Pancreas (tissue), 10 donors: ENCODE measurements around the gene SLC25A44. TPM values are rescaled to one million over a fixed set of nuclear protein-coding genes. Genes with fewer than 3 reads are reported as not detected.

Source experiments
- ATAC-seq, 4 donors: fragments of 200-7000 bp; cut with Tn5 transposase; one replicate each; pipeline versions ENCODE4 v1.8.0 to v1.9.1; 2020; ENCODE audit warnings: mild to moderate bottlenecking in 4 of 4, moderate library complexity in 4 of 4
- DNase-seq, 6 donors: peaks; one replicate each; pipeline ENCODE4 v3.0.0-alpha.2; 2020
- FAIRE-seq: peaks from 2 replicates; lab custom pipeline; 2012; peaks lifted over from hg19 to GRCh38; lab: Jason Lieb, UNC
- H3K27ac ChIP-seq, 4 donors: fragments of 200-600 bp; sonication (generic); 1 replicate in 3 of 4; 2 replicates in 1 of 4; pipeline versions ENCODE4 v1.5.0 to v1.8.0; 2020
- H3K27me3 ChIP-seq, 4 donors: fragments of 200-600 bp; one replicate each; pipeline ENCODE4 v1.8.0; 2021
- H3K36me3 ChIP-seq, 3 donors: fragments of 200-600 bp; sonication (generic) in 1 of 3; one replicate each; pipeline versions ENCODE4 v1.5.0 to v1.8.0; 2020 to 2021
- H3K4me1 ChIP-seq, 3 donors: fragments of 200-600 bp; one replicate each; pipeline ENCODE4 v1.8.0; 2021
- H3K4me3 ChIP-seq, 4 donors: fragments of 200-600 bp; sonication (generic) in 2 of 4; one replicate each; pipeline versions ENCODE4 v1.5.0 to v1.8.0; 2020 to 2021
- H3K9me3 ChIP-seq, 4 donors: fragments of 200-600 bp; one replicate each; pipeline ENCODE4 v1.8.0; 2021
- WGBS, 2 donors: extraction: QIAGEN DNeasy Blood & Tissue Kit; methylation state at CpG; one replicate each; pipeline ENCODE4 v1.1.7; 2013; 5-methylcytosine and 5-hydroxymethylcytosine counted together
- intact Hi-C, 3 donors: fragments of 100-400 bp; cut with DNase I; formaldehyde crosslinking; loops; one replicate each; pipeline versions ENCODE4 v1.11.1 to v1.14.2; 2022
- polyA plus RNA-seq, 2 donors: library from polyadenylated mRNA; stranded (reverse); fragments of 200-250 nt; gene quantifications; one replicate each; pipeline ENCODE4 v1.2.3, GENCODE V29; 2013
- total RNA-seq, 6 donors: library from RNA; stranded (reverse); fragmentation: NEBNext Ultra II Directional in 4 of 6; extraction: Animal tissue kit (Norgen Biotek cat#: 25700) in 4 of 6; gene quantifications; one replicate each; pipeline versions ENCODE4 v1.2.1 to v1.2.4, GENCODE V29; 2021 to 2023
- TF ChIP-seq, protein P1 (sequence below), 4 donors: fragments of 200-600 bp; sonication (generic) in 3 of 4; IDR thresholded peaks; one replicate each; pipeline versions ENCODE4 v1.5.0 to v1.8.0; 2021; ENCODE audit warnings: antibody characterized with exemption in 4 of 4
- donor health status: healthy with polysubstance abuse.
- donor health status: DM: no; HTN: no; CAD: no; lungs with moderate emphysema.
- donor health status: DM: no; HTN: no; CAD: no.
- donor health status: control.
- donor health status: control.
- donor health status: Bipolar disorder and iron deficiency.
- donor health status: DM: yes; HTN: yes; CAD: no.
- donor health status: DM: no; HTN: no; CAD: no.
- donor health status: DM: no; HTN: no; CAD: no.
- donor health status: DM: yes; HTN: yes; CAD: no.

Gene SLC25A44
- total and polyA plus RNA-seq, 8 donors: 4.0 to 11.4 (median 6.7) TPM

DNA sequence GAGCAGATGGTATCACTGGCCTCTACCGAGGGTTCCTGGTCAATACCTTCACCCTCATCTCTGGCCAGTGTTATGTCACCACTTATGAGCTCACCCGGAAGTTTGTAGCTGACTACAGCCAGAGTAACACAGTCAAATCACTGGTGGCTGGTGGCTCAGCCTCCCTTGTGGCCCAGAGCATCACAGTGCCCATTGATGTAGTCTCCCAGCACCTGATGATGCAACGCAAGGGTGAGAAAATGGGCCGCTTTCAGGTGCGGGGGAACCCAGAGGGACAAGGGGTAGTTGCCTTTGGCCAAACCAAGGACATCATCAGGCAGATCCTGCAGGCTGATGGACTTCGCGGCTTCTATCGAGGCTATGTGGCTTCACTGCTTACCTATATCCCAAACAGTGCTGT, 6.1 kb downstream of the SLC25A44 start:
- FAIRE-seq (no peak), ATAC-seq (no peak)

DNA sequence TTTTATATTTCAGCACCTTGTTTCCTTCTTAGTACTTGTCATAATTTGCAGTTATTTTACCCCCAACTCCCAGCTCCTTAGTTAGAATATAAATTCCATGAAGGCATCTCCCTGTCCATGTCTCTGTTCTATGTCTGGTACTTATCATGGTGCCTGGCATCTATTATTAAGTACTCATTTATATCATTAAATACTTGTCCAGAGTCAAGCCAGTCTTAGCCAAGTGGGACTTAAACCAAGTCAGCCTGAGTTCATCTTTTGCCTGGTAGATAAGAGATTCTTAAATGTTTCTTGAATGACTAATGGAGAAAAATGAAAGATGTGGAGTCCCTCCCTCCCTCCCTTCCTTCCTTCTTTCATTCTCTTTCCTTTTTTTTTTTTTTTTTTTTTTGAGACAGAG, 9.4 kb downstream of the SLC25A44 start:
- H3K4me3 ChIP-seq: no peak overlapping the region
- peaks cover 0 to 6% (median 0%) of the 10 kb centered on the region in 3 donors for H3K36me3 ChIP-seq
- no peaks in the 10 kb centered on the region for H3K4me1 ChIP-seq
- no peaks in the 10 kb centered on the region for H3K27me3 ChIP-seq
- TF ChIP-seq, protein P1, sequence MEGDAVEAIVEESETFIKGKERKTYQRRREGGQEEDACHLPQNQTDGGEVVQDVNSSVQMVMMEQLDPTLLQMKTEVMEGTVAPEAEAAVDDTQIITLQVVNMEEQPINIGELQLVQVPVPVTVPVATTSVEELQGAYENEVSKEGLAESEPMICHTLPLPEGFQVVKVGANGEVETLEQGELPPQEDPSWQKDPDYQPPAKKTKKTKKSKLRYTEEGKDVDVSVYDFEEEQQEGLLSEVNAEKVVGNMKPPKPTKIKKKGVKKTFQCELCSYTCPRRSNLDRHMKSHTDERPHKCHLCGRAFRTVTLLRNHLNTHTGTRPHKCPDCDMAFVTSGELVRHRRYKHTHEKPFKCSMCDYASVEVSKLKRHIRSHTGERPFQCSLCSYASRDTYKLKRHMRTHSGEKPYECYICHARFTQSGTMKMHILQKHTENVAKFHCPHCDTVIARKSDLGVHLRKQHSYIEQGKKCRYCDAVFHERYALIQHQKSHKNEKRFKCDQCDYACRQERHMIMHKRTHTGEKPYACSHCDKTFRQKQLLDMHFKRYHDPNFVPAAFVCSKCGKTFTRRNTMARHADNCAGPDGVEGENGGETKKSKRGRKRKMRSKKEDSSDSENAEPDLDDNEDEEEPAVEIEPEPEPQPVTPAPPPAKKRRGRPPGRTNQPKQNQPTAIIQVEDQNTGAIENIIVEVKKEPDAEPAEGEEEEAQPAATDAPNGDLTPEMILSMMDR (IDR thresholded peaks at IDR 0.05): no peak
- no peak overlapping the region for H3K27ac ChIP-seq
- no peak for FAIRE-seq
- no peak for DNase-seq
- intact Hi-C loops: loop anchor here in 1 of 3 donors (10.0 kb wide), 1 partner anchor 49 kb away; the partner anchor contains the start of gene SEMA4A
- ATAC-seq: no peak
- no peaks in the 10 kb centered on the region for H3K9me3 ChIP-seq

More for the DNA sequence above, 6.1 kb downstream of the SLC25A44 start:
- Histone ChIP-seq H3K9me3 (no peaks in the 10 kb centered on the region), H3K4me3 (no peak overlapping the region), H3K4me1 (peaks cover 0 to 5% (median 0%) of the 10 kb centered on the region in 3 donors), H3K27me3 (no peaks in the 10 kb centered on the region), H3K36me3 (no peaks in the 10 kb centered on the region), H3K27ac (no peak overlapping the region)
- no peak for DNase-seq
- intact Hi-C loops: loop anchor here in 1 of 3 donors (10.0 kb wide), 1 partner anchor 45 kb away; the partner anchor contains the start of gene SEMA4A
- WGBS, 2 donors: 89 to 90% methylated on average over 8 of the region's 8 CpGs
- TF ChIP-seq, protein P1 (IDR thresholded peaks at IDR 0.05): no peak

- 90 to 94% methylated on average over 3 of the region's 3 CpGs for WGBS, 2 donors
- no peak overlapping the region for H3K27ac ChIP-seq
- no peak for FAIRE-seq
- no peak for ATAC-seq
- H3K27me3 ChIP-seq: no peaks in the 10 kb centered on the region
- no peaks in the 10 kb centered on the region for H3K9me3 ChIP-seq
- H3K4me1 ChIP-seq: no peaks in the 10 kb centered on the region
- DNase-seq: no peak
- TF ChIP-seq, protein P1 (IDR thresholded peaks at IDR 0.05): no peak
- intact Hi-C loops: loop anchor here in 1 of 3 donors (10.0 kb wide), 1 partner anchor 50 kb away; the partner anchor contains the start of gene SEMA4A
- H3K36me3 ChIP-seq: peaks cover 0 to 8% (median 0%) of the 10 kb centered on the region in 3 donors
- no peak overlapping the region for H3K4me3 ChIP-seq
These were observed 10.8 kb downstream of the SLC25A44 start for GRCh38 chr1:156204686-156205085.

GRCh38 chr1:156211243-156211642, 17.3 kb downstream of the SLC25A44 start:
- ATAC-seq (no peak), DNase-seq (peak in 1 of 6 donors; percentile 13), FAIRE-seq (no peak)
- TF ChIP-seq, protein P1 (IDR thresholded peaks at IDR 0.05): no peak
- Histone ChIP-seq H3K4me1 (peaks cover 7 to 10% (median 10%) of the 10 kb centered on the region in 3 donors), H3K4me3 (no peak overlapping the region), H3K27me3 (no peaks in the 10 kb centered on the region), H3K27ac (no peak overlapping the region), H3K9me3 (no peaks in the 10 kb centered on the region), H3K36me3 (peaks cover 0 to 8% (median 0%) of the 10 kb centered on the region in 3 donors)
- intact Hi-C loops: no loop called here
- WGBS, 2 donors: 92 to 100% methylated on average over 3 of the region's 3 CpGs

GRCh38 chr1:156212130-156212529, 18.2 kb downstream of the SLC25A44 start:
- Histone ChIP-seq H3K9me3 (no peaks in the 10 kb centered on the region), H3K36me3 (peaks cover 0 to 8% (median 0%) of the 10 kb centered on the region in 3 donors), H3K27ac (peak overlapping the region in 3 of 4 donors; percentile 93 to 98 (median 95)), H3K4me1 (peaks cover 8 to 11% (median 10%) of the 10 kb centered on the region in 3 donors), H3K4me3 (peak overlapping the region in 1 of 4 donors; percentile 66), H3K27me3 (no peaks in the 10 kb centered on the region)
- WGBS, 2 donors: 74 to 81% methylated on average over 9 of the region's 9 CpGs
- DNase-seq (no peak), FAIRE-seq (no peak), ATAC-seq (no peak)
- TF ChIP-seq, protein P1 (IDR thresholded peaks at IDR 0.05): no peak
- intact Hi-C loops: no loop called here
